ENCODE results near the gene FBXO5. TPM values are rescaled to one million over a fixed set of nuclear protein-coding genes. Genes with fewer than 3 reads are reported as not detected.
A peak's percentile ranks its signal among the peaks of the same experiment; 100 is the strongest.

FBXO5 gene
- total RNA-seq, 4 donors from 2014 or later: 1.5 to 3.2 (median 2.5) TPM

DNA sequence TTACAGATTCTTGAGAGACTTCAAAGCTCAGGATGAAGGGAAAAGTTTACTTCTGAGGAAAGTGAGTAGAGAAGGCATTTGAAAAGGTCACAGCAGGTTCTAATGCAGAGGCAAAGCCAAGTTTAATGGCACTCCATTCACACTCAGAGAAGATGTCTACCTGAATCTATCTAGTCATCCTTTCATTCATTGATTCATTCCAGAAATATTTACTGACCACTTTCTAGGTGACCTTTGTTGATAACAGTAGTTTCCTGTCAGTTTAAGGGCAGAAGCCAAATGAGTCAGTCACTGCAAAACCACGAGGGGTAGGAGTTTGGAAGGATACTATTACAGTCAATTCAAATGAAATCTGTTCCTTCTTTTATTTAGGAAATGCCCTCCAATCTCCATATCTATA, 30.8 kb downstream of the FBXO5 start:
- intact Hi-C loops (cut with DNase I; ENCODE audit: low total_unique reads) (loop anchor here (10.0 kb wide), 1 partner anchor 87 kb away; no protein-coding TSS in a partner anchor), in situ Hi-C loops (cut with MboI; ENCODE audit: low pct_ligation_motif_present in 1 of 4, low pct_unique_long_range_greater_than_20kb in 1 of 4, low sequenced_read_pairs in 3 of 4) (loop anchor here in 1 of 4 donors (10.0 kb wide), 1 partner anchor 73 kb away; no protein-coding TSS in a partner anchor)
- H3K27me3 ChIP-seq: peaks cover 17% of the 10 kb centered on the region
- no peak overlapping the region for H3K4me3 ChIP-seq
- no peak for TF ChIP-seq POLR2AphosphoS5 (IDR thresholded peaks at IDR 0.05)
- TF ChIP-seq EP300 (IDR thresholded peaks at IDR 0.05; ENCODE audit: low read depth): no peak
- TF ChIP-seq, protein P1, sequence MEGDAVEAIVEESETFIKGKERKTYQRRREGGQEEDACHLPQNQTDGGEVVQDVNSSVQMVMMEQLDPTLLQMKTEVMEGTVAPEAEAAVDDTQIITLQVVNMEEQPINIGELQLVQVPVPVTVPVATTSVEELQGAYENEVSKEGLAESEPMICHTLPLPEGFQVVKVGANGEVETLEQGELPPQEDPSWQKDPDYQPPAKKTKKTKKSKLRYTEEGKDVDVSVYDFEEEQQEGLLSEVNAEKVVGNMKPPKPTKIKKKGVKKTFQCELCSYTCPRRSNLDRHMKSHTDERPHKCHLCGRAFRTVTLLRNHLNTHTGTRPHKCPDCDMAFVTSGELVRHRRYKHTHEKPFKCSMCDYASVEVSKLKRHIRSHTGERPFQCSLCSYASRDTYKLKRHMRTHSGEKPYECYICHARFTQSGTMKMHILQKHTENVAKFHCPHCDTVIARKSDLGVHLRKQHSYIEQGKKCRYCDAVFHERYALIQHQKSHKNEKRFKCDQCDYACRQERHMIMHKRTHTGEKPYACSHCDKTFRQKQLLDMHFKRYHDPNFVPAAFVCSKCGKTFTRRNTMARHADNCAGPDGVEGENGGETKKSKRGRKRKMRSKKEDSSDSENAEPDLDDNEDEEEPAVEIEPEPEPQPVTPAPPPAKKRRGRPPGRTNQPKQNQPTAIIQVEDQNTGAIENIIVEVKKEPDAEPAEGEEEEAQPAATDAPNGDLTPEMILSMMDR (IDR thresholded peaks at IDR 0.05): no peak
- TF ChIP-seq POLR2A (IDR thresholded peaks at IDR 0.05): no peak
- WGBS, 2 donors (ENCODE audit: low coverage in 1 of 2): 0 to 4% methylated on average over 1 of the region's 1 CpG
- DNase-seq: no peak
- no peaks in the 10 kb centered on the region for H3K9me3 ChIP-seq
- no peaks in the 10 kb centered on the region for H3K36me3 ChIP-seq
- no peak overlapping the region for H3K27ac ChIP-seq
- H3K4me1 ChIP-seq: peaks cover 0 to 5% (median 0%) of the 10 kb centered on the region in 4 donors

DNA sequence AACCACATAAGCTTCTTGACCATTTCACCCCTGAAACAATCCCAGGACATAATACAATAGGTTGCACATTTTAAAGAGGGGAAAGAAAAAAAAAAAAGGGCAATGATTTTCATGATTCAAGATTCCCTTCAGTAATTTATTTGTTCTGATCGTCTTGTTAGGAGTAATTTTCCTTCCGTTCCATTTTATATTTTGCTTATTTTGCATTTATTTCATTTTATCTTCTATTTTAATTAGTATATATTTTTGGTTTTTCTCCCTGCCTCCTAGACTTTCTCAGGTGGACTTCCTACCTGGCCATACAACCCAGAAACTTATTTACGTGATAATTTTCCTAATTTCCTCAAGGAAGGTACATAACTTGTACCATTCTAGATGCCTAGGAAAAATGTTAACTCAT, 32.6 kb downstream of the FBXO5 start:
- in situ Hi-C loops (cut with MboI; ENCODE audit: low pct_ligation_motif_present in 1 of 4, low pct_unique_long_range_greater_than_20kb in 1 of 4, low sequenced_read_pairs in 3 of 4) (loop anchor here in 1 of 4 donors (10.0 kb wide), 1 partner anchor 75 kb away; no protein-coding TSS in a partner anchor), intact Hi-C loops (cut with DNase I; ENCODE audit: low total_unique reads) (loop anchor here (10.0 kb wide), 1 partner anchor 85 kb away; no protein-coding TSS in a partner anchor)
- Histone ChIP-seq H3K4me1 (peaks cover 0 to 5% (median 0%) of the 10 kb centered on the region in 4 donors), H3K27ac (no peak overlapping the region), H3K9me3 (no peaks in the 10 kb centered on the region), H3K4me3 (no peak overlapping the region), H3K27me3 (peaks cover 17% of the 10 kb centered on the region), H3K36me3 (no peaks in the 10 kb centered on the region)
- WGBS, 2 donors (ENCODE audit: low coverage in 1 of 2): 75 to 78% methylated on average over 3 of the region's 3 CpGs
- TF ChIP-seq POLR2A (IDR thresholded peaks at IDR 0.05) (no peak), POLR2AphosphoS5 (IDR thresholded peaks at IDR 0.05) (no peak), EP300 (IDR thresholded peaks at IDR 0.05; ENCODE audit: low read depth) (no peak)
- TF ChIP-seq, protein P1 (IDR thresholded peaks at IDR 0.05): no peak
- no peak for DNase-seq

DNA sequence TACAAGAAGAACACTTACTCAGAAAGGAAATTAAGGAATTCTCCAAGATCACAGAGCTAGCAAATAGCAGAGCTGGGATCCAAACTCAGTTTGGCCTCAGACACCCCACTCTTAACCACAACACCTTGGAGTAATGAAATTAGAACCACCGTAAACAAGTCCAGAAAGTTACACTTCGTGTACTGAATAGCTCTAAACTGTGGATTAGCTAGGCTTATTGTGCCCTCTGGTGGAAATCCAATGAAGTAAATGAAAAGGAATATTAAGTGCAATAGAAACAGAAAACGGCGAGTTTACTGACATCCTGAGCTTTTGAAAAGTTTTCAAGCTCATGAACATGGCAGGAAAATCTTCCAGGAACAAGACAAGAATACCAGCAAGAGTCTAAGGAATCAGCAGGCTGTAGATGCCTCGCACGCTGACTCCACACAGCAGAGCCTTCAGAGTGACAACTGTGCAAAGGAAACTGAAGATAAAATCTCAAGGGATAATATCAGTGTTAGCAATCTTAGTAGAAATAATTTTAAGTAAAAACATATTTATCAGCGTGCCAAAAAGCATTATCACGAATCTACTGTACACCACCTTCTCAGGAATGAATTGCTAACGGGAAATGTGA, 34.6 kb downstream of the FBXO5 start:
- peaks cover 0 to 5% (median 0%) of the 10 kb centered on the region in 4 donors for H3K4me1 ChIP-seq
- TF ChIP-seq, protein P1 (IDR thresholded peaks at IDR 0.05): peak; percentile 37 to 59 (median 53)
- TF ChIP-seq EP300 (IDR thresholded peaks at IDR 0.05; ENCODE audit: low read depth): no peak
- intact Hi-C loops (cut with DNase I; ENCODE audit: low total_unique reads) (no loop called here), in situ Hi-C loops (cut with MboI; ENCODE audit: low pct_ligation_motif_present in 1 of 4, low pct_unique_long_range_greater_than_20kb in 1 of 4, low sequenced_read_pairs in 3 of 4) (no loop called here)
- DNase-seq: no peak
- WGBS, 2 donors (ENCODE audit: low coverage in 1 of 2): 32 to 34% methylated on average over 7 to 9 of the region's 9 CpGs
- H3K4me3 ChIP-seq: no peak overlapping the region
- no peaks in the 10 kb centered on the region for H3K9me3 ChIP-seq
- H3K27me3 ChIP-seq: peaks cover 17% of the 10 kb centered on the region
- H3K36me3 ChIP-seq: no peaks in the 10 kb centered on the region
- no peak overlapping the region for H3K27ac ChIP-seq

DNA sequence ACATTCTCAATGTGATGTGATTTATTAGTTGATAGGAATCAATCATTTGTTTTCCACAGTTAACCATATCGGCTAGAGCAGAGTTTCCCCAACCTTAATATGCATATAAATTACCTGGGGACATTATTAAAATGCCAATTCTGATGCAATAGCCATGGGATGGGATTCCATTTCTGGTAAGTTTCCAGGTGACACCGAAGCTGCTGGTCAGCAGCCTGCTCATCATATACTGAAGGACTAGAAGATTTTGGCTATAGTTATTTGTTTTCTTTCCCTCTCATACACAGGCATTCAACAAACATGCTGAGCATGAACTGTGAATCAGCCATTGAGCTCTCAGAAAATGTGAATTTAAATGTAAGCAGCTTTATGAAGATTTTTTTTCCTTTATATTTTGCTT, 35.8 kb downstream of the FBXO5 start:
- Histone ChIP-seq H3K9me3 (no peaks in the 10 kb centered on the region), H3K36me3 (no peaks in the 10 kb centered on the region), H3K27me3 (peaks cover 17% of the 10 kb centered on the region), H3K27ac (no peak overlapping the region), H3K4me1 (peaks cover 0 to 5% (median 0%) of the 10 kb centered on the region in 4 donors), H3K4me3 (no peak overlapping the region)
- intact Hi-C loops (cut with DNase I; ENCODE audit: low total_unique reads): no loop called here
- WGBS, 2 donors (ENCODE audit: low coverage in 1 of 2): 65 to 83% methylated on average over 2 of the region's 2 CpGs
- TF ChIP-seq POLR2AphosphoS5 (IDR thresholded peaks at IDR 0.05): no peak
- TF ChIP-seq, protein P1 (IDR thresholded peaks at IDR 0.05): no peak
- in situ Hi-C loops (cut with MboI; ENCODE audit: low pct_ligation_motif_present in 1 of 4, low pct_unique_long_range_greater_than_20kb in 1 of 4, low sequenced_read_pairs in 3 of 4): no loop called here
- DNase-seq: no peak

Data from transverse colon (tissue), 4 donors.